WTC11 (cell line): ENCODE measurements around the gene C3orf33. TPM values are rescaled to one million over a fixed set of nuclear protein-coding genes. Genes with fewer than 3 reads are reported as not detected.

Experiments
- ATAC-seq: fragments of 200-7000 bp; cut with Tn5 transposase; 2 replicates; pipeline ENCODE4 v1.10.0; 2021; ENCODE audit warnings: mild to moderate bottlenecking, moderate library complexity
- CTCF ChIA-PET: fragments of 300-600 bp; sonication (Branson Sonifier 250); formaldehyde crosslinking; loops from one replicate; lab custom pipeline; 2021; ENCODE audit warnings: antibody characterized with exemption; lab: Charles Lee
- POLR2A ChIA-PET: fragments of 350-600 bp; sonication (Branson Sonifier 250); formaldehyde crosslinking; loops from one replicate; lab custom pipeline; 2021; ENCODE audit warnings: antibody characterized with exemption; lab: Charles Lee
- DNase-seq: peaks from one replicate; pipeline ENCODE4 v3.0.0; 2021; ENCODE audit warnings: low spot score
- H3K27ac Mint-ChIP-seq: 2 replicates; pipeline ENCODE4 v1.8.0; 2021; ENCODE audit warnings: mixed read lengths
- H3K27me3 Mint-ChIP-seq: 2 replicates; pipeline ENCODE4 v1.8.0; 2021; ENCODE audit warnings: low read depth, mild to moderate bottlenecking, moderate library complexity, mixed read lengths
- H3K36me3 Mint-ChIP-seq: 2 replicates; pipeline ENCODE4 v1.8.0; 2021; ENCODE audit warnings: mixed read lengths
- H3K4me1 Mint-ChIP-seq: 2 replicates; pipeline ENCODE4 v1.8.0; 2022; ENCODE audit warnings: mixed read lengths
- H3K4me3 Mint-ChIP-seq: 2 replicates; pipeline ENCODE4 v1.8.0; 2021; ENCODE audit warnings: mild to moderate bottlenecking, moderate library complexity, mixed read lengths
- H3K9me3 Mint-ChIP-seq: 2 replicates; pipeline ENCODE4 v1.8.0; 2021; ENCODE audit warnings: mixed read lengths
- AR ChIP-seq: fragments of 250-450 bp; sonication (Bioruptor Pico); IDR thresholded peaks from 2 replicates; pipeline ENCODE4 v1.9.0; 2021; ENCODE audit warnings: mild to moderate bottlenecking
- CREB1 ChIP-seq: sonication (generic); formaldehyde crosslinking; IDR thresholded peaks from 2 replicates; pipeline ENCODE4 v1.8.0; 2023; ENCODE audit warnings: mild to moderate bottlenecking, missing genetic modification reagents
- EMX1 ChIP-seq: fragments of 250-450 bp; sonication (Bioruptor Pico); IDR thresholded peaks from 2 replicates; pipeline ENCODE4 v1.8.0; 2021; ENCODE audit warnings: mild to moderate bottlenecking
- ERG ChIP-seq: fragments of 250-450 bp; sonication (Bioruptor Pico); IDR thresholded peaks from 2 replicates; pipeline ENCODE4 v1.8.0; 2021; ENCODE audit warnings: mild to moderate bottlenecking
- FOXP4 ChIP-seq: sonication (generic); formaldehyde crosslinking; IDR thresholded peaks from 2 replicates; pipeline ENCODE4 v1.8.0; 2022; ENCODE audit warnings: mild to moderate bottlenecking, missing genetic modification reagents
- IRF2 ChIP-seq: sonication (generic); formaldehyde crosslinking; IDR thresholded peaks from 2 replicates; pipeline ENCODE4 v1.8.0; 2022; ENCODE audit warnings: low read depth, missing genetic modification reagents, borderline replicate concordance
- JAZF1 ChIP-seq: fragments of 250-450 bp; sonication (Bioruptor Pico); IDR thresholded peaks from 2 replicates; pipeline ENCODE4 v1.9.0; 2021; ENCODE audit warnings: moderate library complexity, mild to moderate bottlenecking, inconsistent platforms
- MLX ChIP-seq: sonication (generic); formaldehyde crosslinking; IDR thresholded peaks from 2 replicates; pipeline ENCODE4 v1.8.1; 2023; ENCODE audit warnings: mild to moderate bottlenecking, missing genetic modification reagents, moderate library complexity
- MXD4 ChIP-seq: fragments of 250-450 bp; sonication (Bioruptor Pico); IDR thresholded peaks from 2 replicates; pipeline ENCODE4 v1.8.0; 2021; ENCODE audit warnings: mild to moderate bottlenecking, moderate library complexity, borderline replicate concordance
- TEAD4 ChIP-seq: sonication (generic); formaldehyde crosslinking; IDR thresholded peaks from 2 replicates; pipeline ENCODE4 v1.8.0; 2022; ENCODE audit warnings: mild to moderate bottlenecking, missing genetic modification reagents
- TP53 ChIP-seq: sonication (generic); formaldehyde crosslinking; IDR thresholded peaks from 2 replicates; pipeline ENCODE4 v1.8.1; 2023; ENCODE audit warnings: mild to moderate bottlenecking, missing genetic modification reagents
- USF2 ChIP-seq: sonication (generic); formaldehyde crosslinking; IDR thresholded peaks from 2 replicates; pipeline ENCODE4 v1.8.1; 2023; ENCODE audit warnings: mild to moderate bottlenecking, missing genetic modification reagents, moderate library complexity
- ZNF396 ChIP-seq: fragments of 250-450 bp; sonication (Bioruptor Pico); IDR thresholded peaks from 2 replicates; pipeline ENCODE4 v1.8.0; 2021; ENCODE audit warnings: mild to moderate bottlenecking, moderate library complexity, borderline replicate concordance
- ZNF532 ChIP-seq: fragments of 250-450 bp; sonication (Bioruptor Pico); IDR thresholded peaks from 2 replicates; pipeline ENCODE4 v1.9.0; 2021; ENCODE audit warnings: mild to moderate bottlenecking, borderline replicate concordance
- total RNA-seq: library from RNA; stranded (reverse); gene quantifications from 3 replicates; pipeline ENCODE4 v1.2.3, GENCODE V29; 2021

C3orf33 gene
- total RNA-seq, 1 experiment from 2014 or later, result 2.8 TPM

GRCh38 chr3:155743606-155744005, 62.5 kb downstream of the C3orf33 start:
- Mint-ChIP-seq H3K4me3 (peak overlapping the region; percentile 98), H3K9me3 (no peaks in the 10 kb centered on the region), H3K36me3 (no peaks in the 10 kb centered on the region), H3K27me3 (no peaks in the 10 kb centered on the region)
- DNase-seq, result no peak
- no peak for ATAC-seq
- TF ChIP-seq USF2 (CRISPR knock-in tag) (no peak), MXD4 (no peak), MLX (CRISPR knock-in tag) (no peak), IRF2 (no peak), FOXP4 (CRISPR knock-in tag) (no peak), ERG (CRISPR knock-in tag) (no peak), ZNF532 (no peak), AR (CRISPR knock-in tag) (no peak), CREB1 (no peak), TEAD4 (CRISPR knock-in tag) (no peak), TP53 (CRISPR knock-in tag) (no peak), ZNF396 (CRISPR knock-in tag) (no peak), EMX1 (CRISPR knock-in tag) (no peak), JAZF1 (CRISPR knock-in tag) (no peak)
- TF ChIP-seq, all 79 proteins: peak for 0
- Mint-ChIP-seq H3K27ac (no peak overlapping the region; the same call in 1 of the 2 replicates), H3K4me1 (peaks cover 53% of the 10 kb centered on the region)
- ChIA-PET POLR2A (interaction anchor here (0.9 kb wide), 1 partner anchor 1599 kb away, joined by 3 read pairs; no protein-coding TSS in a partner anchor), CTCF (interaction anchor here (0.7 to 0.8 kb wide), 2 partner anchors 62 to 361 kb away, joined by 4 to 7 read pairs; partner anchors contain the start of gene C3orf33)
